Stimulated activated effector memory CD8-positive, alpha-beta T cell treated with anti-CD3 and anti-CD28 coated beads, Interleukin-12 subunit alpha, Interleukin-12 subunit beta, amount 100 ng/mL, for 72 hours (primary cell): ENCODE data around the gene GPR45.
A peak's percentile ranks its signal among the peaks of the same experiment; 100 is the strongest.
"Not testable (repeated sequence)": the region's sequence is repeated elsewhere in the genome, so short reads cannot be mapped to it uniquely, and the experiment has no call there.

Source experiments
- ATAC-seq: fragments of 150-1000 bp; cut with Tn5 transposase; 2 replicates; pipeline ENCODE4 v1.10.0; 2021
- DNase-seq, 2 donors: peaks; one replicate each; pipeline ENCODE4 v3.0.0; 2021 to 2022; ENCODE audit warnings: low spot score in 2 of 2
- H3K27ac Mint-ChIP-seq: one replicate; pipeline ENCODE4 v1.8.0; 2022; ENCODE audit warnings: mild to moderate bottlenecking, mixed read lengths
- H3K36me3 Mint-ChIP-seq: one replicate; pipeline ENCODE4 v1.8.0; 2022; ENCODE audit warnings: mild to moderate bottlenecking, mixed read lengths
- H3K4me1 Mint-ChIP-seq: one replicate; pipeline ENCODE4 v1.8.0; 2022; ENCODE audit warnings: mixed read lengths
- H3K4me3 Mint-ChIP-seq: one replicate; pipeline ENCODE4 v1.8.0; 2022; ENCODE audit warnings: mild to moderate bottlenecking, mixed read lengths
- H3K9me3 Mint-ChIP-seq: one replicate; pipeline ENCODE4 v1.8.0; 2022; ENCODE audit warnings: mixed read lengths

Gene GPR45

GRCh38 chr2:105244451-105244850 lies 2.9 kb downstream of the GPR45 start:
- DNase-seq = no peak
- H3K36me3 Mint-ChIP-seq = no peaks in the 10 kb centered on the region
- no peaks in the 10 kb centered on the region for H3K9me3 Mint-ChIP-seq
- no peaks in the 10 kb centered on the region for H3K4me1 Mint-ChIP-seq
- H3K27ac Mint-ChIP-seq = no peak overlapping the region
- ATAC-seq = no peak
- H3K4me3 Mint-ChIP-seq = no peak overlapping the region

- Mint-ChIP-seq H3K4me3 (no peak overlapping the region), H3K27ac (no peak overlapping the region), H3K9me3 (no peaks in the 10 kb centered on the region), H3K36me3 (no peaks in the 10 kb centered on the region), H3K4me1 (no peaks in the 10 kb centered on the region)
- no peak for ATAC-seq
- DNase-seq = no peak
Measured at GRCh38 chr2:105248316-105249070, 7.0 kb downstream of the GPR45 start.

- DNase-seq (no peak), ATAC-seq (no peak)
- H3K36me3 Mint-ChIP-seq = no peaks in the 10 kb centered on the region
- no peaks in the 10 kb centered on the region for H3K4me1 Mint-ChIP-seq
- no peak overlapping the region for H3K27ac Mint-ChIP-seq
- no peaks in the 10 kb centered on the region for H3K9me3 Mint-ChIP-seq
- no peak overlapping the region for H3K4me3 Mint-ChIP-seq
Measured at GRCh38 chr2:105249181-105249580, 7.6 kb downstream of the GPR45 start.

GRCh38 chr2:105249891-105250290 lies 8.3 kb downstream of the GPR45 start:
- no peak for ATAC-seq
- Mint-ChIP-seq H3K9me3 (no peaks in the 10 kb centered on the region), H3K4me1 (no peaks in the 10 kb centered on the region), H3K4me3 (no peak overlapping the region), H3K27ac (no peak overlapping the region), H3K36me3 (no peaks in the 10 kb centered on the region)
- no peak for DNase-seq

- ATAC-seq, DNase-seq, H3K4me1 Mint-ChIP-seq, H3K4me3 Mint-ChIP-seq, H3K27ac Mint-ChIP-seq, H3K9me3 Mint-ChIP-seq, H3K36me3 Mint-ChIP-seq: not testable (repeated sequence)
Measured at GRCh38 chr2:105251016-105251648, 9.6 kb downstream of the GPR45 start.

- ATAC-seq = no peak
- no peak overlapping the region for H3K27ac Mint-ChIP-seq
- no peaks in the 10 kb centered on the region for H3K36me3 Mint-ChIP-seq
Measured at GRCh38 chr2:105252271-105252670, 10.7 kb downstream of the GPR45 start.

GRCh38 chr2:105254531-105255210 lies 13.1 kb downstream of the GPR45 start:
- no peak overlapping the region for H3K27ac Mint-ChIP-seq
- ATAC-seq = no peak

More at GRCh38 chr2:105252271-105252670, 10.7 kb downstream of the GPR45 start:
- no peak for DNase-seq
- H3K4me3 Mint-ChIP-seq = no peak overlapping the region
- H3K4me1 Mint-ChIP-seq = no peaks in the 10 kb centered on the region
- no peaks in the 10 kb centered on the region for H3K9me3 Mint-ChIP-seq

GRCh38 chr2:105255979-105256378 lies 14.4 kb downstream of the GPR45 start:
- Mint-ChIP-seq H3K9me3 (no peaks in the 10 kb centered on the region), H3K27ac (no peak overlapping the region), H3K36me3 (peaks cover 6% of the 10 kb centered on the region), H3K4me1 (no peaks in the 10 kb centered on the region), H3K4me3 (no peak overlapping the region)
- no peak for DNase-seq
- ATAC-seq = no peak

More at GRCh38 chr2:105254531-105255210, 13.1 kb downstream of the GPR45 start:
- Mint-ChIP-seq H3K36me3 (peaks cover 6% of the 10 kb centered on the region), H3K4me3 (no peak overlapping the region), H3K9me3 (no peaks in the 10 kb centered on the region), H3K4me1 (no peaks in the 10 kb centered on the region)
- DNase-seq = no peak

- Mint-ChIP-seq H3K4me1 (no peaks in the 10 kb centered on the region), H3K27ac (no peak overlapping the region), H3K4me3 (no peak overlapping the region), H3K36me3 (peaks cover 6% of the 10 kb centered on the region), H3K9me3 (no peaks in the 10 kb centered on the region)
- ATAC-seq (no peak), DNase-seq (no peak)
Measured at GRCh38 chr2:105256431-105257047, 15.0 kb downstream of the GPR45 start.

GRCh38 chr2:105257981-105258380 lies 16.4 kb downstream of the GPR45 start:
- no peak overlapping the region for H3K4me3 Mint-ChIP-seq
- H3K27ac Mint-ChIP-seq = no peak overlapping the region
- peaks cover 10% of the 10 kb centered on the region for H3K36me3 Mint-ChIP-seq
- no peak for DNase-seq
- no peaks in the 10 kb centered on the region for H3K9me3 Mint-ChIP-seq
- no peaks in the 10 kb centered on the region for H3K4me1 Mint-ChIP-seq
- ATAC-seq = no peak

- Mint-ChIP-seq H3K4me3 (no peak overlapping the region), H3K9me3 (no peaks in the 10 kb centered on the region), H3K36me3 (peaks cover 10% of the 10 kb centered on the region), H3K4me1 (no peaks in the 10 kb centered on the region), H3K27ac (no peak overlapping the region)
- ATAC-seq = no peak
- DNase-seq = no peak
Measured at GRCh38 chr2:105258835-105259350, 17.4 kb downstream of the GPR45 start.

GRCh38 chr2:105261061-105261460 lies 19.5 kb downstream of the GPR45 start:
- peak overlapping the region; percentile 57 for H3K27ac Mint-ChIP-seq

GRCh38 chr2:105262651-105263091 lies 21.1 kb downstream of the GPR45 start:
- no peaks in the 10 kb centered on the region for H3K9me3 Mint-ChIP-seq
- H3K27ac Mint-ChIP-seq = no peak overlapping the region
- no peak for DNase-seq
- H3K4me1 Mint-ChIP-seq = no peaks in the 10 kb centered on the region
- H3K36me3 Mint-ChIP-seq = peaks cover 42% of the 10 kb centered on the region
- no peak overlapping the region for H3K4me3 Mint-ChIP-seq
- no peak for ATAC-seq

More at GRCh38 chr2:105261061-105261460, 19.5 kb downstream of the GPR45 start:
- ATAC-seq (no peak), DNase-seq (no peak)
- Mint-ChIP-seq H3K4me3 (no peak overlapping the region), H3K36me3 (peaks cover 25% of the 10 kb centered on the region), H3K4me1 (no peaks in the 10 kb centered on the region), H3K9me3 (no peaks in the 10 kb centered on the region)

- H3K4me1 Mint-ChIP-seq = no peaks in the 10 kb centered on the region
- no peak overlapping the region for H3K27ac Mint-ChIP-seq
- H3K9me3 Mint-ChIP-seq = no peaks in the 10 kb centered on the region
- H3K4me3 Mint-ChIP-seq = no peak overlapping the region
- ATAC-seq = no peak
- H3K36me3 Mint-ChIP-seq = peaks cover 90% of the 10 kb centered on the region
- DNase-seq = no peak
Measured at GRCh38 chr2:105269426-105269825, 27.9 kb downstream of the GPR45 start.

- ATAC-seq = no peak
- Mint-ChIP-seq H3K36me3 (peaks cover 91% of the 10 kb centered on the region), H3K4me1 (no peaks in the 10 kb centered on the region), H3K9me3 (no peaks in the 10 kb centered on the region), H3K27ac (no peak overlapping the region), H3K4me3 (no peak overlapping the region)
- DNase-seq = no peak
Measured at GRCh38 chr2:105271393-105272045, 30.0 kb downstream of the GPR45 start.
